GM04503 (cell line): ENCODE measurements around the gene NOX5.

ENCODE experiments used
- DNase-seq: peaks from one replicate; pipeline ENCODE4 v3.0.0-alpha.2; 2012; ENCODE audit warnings: low read depth

The NOX5 gene

DNA sequence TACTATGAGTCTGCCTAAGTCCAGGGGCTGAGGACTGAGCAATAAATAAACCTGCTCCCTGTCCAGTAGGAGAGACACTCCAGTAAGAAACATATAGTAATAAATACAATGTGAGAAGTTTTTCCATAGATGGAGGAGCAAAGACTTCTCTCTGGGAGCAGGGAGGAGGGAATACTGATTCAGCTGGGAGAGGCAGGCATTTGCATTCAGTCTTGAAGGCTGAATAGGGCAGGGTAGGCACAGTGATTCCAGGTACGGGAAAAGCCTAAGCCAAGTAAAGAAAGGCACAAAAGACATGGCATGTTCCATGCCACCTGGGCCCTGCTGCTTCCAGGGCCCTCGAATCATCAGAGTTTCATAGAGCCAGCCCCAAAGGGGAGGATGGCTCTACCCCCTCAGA is 86.3 kb downstream of the NOX5 start:
- DNase-seq: no peak

DNA sequence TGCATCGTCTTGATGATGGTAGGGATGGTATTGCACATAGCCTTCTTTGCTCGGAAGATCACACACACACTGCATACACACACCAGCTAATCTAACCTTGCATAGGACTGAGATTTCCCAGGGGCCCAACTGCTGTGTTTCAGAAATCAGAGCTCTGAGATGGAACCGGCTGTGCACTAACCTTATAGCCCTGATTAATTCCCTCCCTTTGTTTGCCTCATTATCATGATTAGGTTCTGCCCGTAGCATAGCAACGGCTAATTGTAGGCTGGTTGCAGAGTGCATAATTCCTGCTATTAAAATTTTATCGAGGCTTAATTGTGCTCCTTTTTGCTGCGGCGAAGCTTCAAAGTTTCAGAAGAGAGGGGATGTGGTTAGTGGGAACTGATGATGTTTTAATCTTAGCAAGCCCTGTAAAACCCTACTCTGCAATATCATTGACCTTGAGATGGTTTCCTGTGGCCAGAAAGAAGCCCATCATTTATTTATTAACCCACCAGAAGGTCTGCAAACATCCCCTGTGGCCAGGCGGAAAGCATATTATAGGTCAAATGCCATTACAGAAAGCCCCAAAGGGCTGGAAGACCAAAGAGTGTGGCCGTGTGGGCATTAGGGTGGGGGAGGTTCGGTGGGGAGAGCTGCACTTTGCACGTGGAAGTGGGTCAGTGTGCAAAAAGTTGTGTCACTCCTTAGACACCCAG is 89.7 kb downstream of the NOX5 start:
- no peak for DNase-seq

DNA sequence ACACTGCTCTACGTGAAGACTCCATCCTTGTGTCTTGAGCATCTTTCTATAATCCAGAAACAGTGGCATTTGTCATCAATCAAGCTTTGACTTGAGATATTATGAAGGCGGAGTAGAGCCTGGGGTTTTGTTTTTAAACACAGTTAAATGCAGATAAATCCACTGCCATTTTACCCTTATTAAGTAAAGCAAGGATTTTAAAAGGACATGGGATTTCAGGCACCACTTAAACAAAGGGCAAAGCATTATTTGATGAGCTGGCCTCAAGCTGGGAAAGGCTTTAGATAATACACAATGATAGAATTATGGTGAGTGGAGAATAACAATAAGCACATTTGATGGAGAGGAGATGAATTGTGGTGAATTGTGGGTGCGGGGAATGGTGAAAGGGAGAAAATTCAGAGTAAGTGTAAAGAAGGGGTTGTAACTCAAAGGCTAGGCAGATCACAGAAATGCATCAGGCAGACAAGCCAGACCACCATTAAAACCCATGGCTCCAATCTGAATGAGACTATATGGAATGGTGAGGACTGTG is 91.0 kb downstream of the NOX5 start:
- no peak for DNase-seq

DNA sequence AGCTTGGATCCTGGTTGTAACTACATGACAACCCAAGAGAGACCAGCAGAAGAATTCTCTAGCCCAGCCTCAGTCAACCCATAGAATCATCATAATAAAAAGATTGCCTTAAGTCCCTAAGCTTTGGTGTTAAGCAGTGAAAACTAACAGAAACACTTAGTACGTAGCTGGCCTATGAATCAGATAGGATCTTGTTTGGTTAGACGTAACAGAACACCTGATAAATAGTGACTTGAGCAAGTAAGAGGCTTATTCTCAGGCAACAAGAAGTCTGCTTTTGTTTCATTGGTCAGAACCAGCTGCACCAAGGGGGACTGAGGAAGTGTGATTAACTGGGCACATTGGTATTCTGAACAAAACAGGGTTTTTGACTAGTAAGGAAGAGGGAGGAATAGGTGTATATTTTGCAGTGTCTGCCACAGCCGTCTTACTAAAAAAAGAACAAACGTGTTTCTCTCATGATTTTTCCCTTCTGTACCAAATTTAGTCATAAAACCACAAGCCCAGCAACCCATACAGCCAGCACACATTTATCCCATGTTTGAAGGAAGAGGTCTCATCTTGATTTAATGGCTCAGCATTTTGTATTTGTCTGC is 92.6 kb downstream of the NOX5 start:
- no peak for DNase-seq
